Neural crest cell (in vitro differentiated cells): ENCODE results near the gene WDR59. TPM values are rescaled to one million over a fixed set of nuclear protein-coding genes. Genes with fewer than 3 reads are reported as not detected.
A peak's percentile ranks its signal among the peaks of the same experiment; 100 is the strongest.

Experiments
- DNase-seq: peaks from one replicate; pipeline ENCODE4 v3.0.0; 2021; ENCODE audit warnings: low read depth, mixed read lengths, low spot score
- H3K27ac Mint-ChIP-seq: one replicate; pipeline ENCODE4 v1.8.0; 2021; ENCODE audit warnings: mild to moderate bottlenecking, mixed read lengths; ENCODE audit not compliant: unreplicated experiment
- H3K27me3 Mint-ChIP-seq: 2 replicates; pipeline ENCODE4 v1.8.0; 2021; ENCODE audit warnings: low read depth, mild to moderate bottlenecking, mixed read lengths
- H3K36me3 Mint-ChIP-seq: 2 replicates; pipeline ENCODE4 v1.8.0; 2021; ENCODE audit warnings: low read depth, mild to moderate bottlenecking, mixed read lengths
- H3K4me1 Mint-ChIP-seq: 2 replicates; pipeline ENCODE4 v1.8.0; 2021; ENCODE audit warnings: mixed read lengths
- H3K4me3 Mint-ChIP-seq: one replicate; pipeline ENCODE4 v1.8.0; 2021; ENCODE audit warnings: mild to moderate bottlenecking, mixed read lengths
- H3K9me3 Mint-ChIP-seq: 2 replicates; pipeline ENCODE4 v1.8.0; 2021; ENCODE audit warnings: mixed read lengths
- total RNA-seq: library from RNA; stranded (reverse); gene quantifications from 2 replicates; pipeline ENCODE4 v1.2.1, GENCODE V29; 2021
- TF ChIP-seq, protein P1 (sequence below): fragments of 200-600 bp; sonication (generic); conservative IDR thresholded peaks from 2 replicates; pipeline ENCODE4 v1.5.0; 2021; ENCODE audit warnings: antibody characterized with exemption, mild to moderate bottlenecking

Gene WDR59
- total RNA-seq, 1 donor from 2014 or later: 85.3 TPM

DNA sequence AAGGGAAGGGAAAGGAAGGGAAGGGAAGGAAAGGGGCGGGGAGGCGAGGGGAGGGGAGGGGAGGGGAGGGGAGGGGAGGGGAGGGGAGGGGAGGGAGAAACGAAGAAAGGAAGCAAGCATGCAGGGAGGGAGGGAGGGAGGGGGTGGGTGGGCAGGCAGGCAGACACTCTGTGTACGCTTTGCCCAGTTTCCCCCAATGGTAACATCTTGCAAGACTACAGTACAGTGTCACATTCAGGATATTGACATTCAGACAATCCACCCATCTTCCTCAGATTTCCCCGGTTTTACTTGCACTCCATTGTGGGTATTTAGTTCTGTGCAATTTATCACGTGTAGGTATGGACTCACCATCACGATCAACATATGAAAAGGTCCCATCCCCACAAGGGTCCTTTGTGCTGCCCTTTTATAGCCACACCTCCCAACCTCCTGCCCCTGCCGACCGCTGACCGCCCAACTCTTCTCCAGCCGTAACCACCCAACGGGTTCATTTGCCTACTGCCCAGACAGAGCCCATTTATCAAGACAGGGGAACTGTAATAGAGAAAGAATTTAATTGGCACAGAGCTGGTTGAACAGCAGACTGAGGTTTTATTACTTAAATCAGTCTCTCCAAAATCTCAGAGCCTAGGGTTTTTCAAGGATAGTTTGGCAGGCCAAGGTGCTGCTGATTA is 118.9 kb downstream of the WDR59 start:
- H3K27ac Mint-ChIP-seq: peak overlapping the region; percentile 4
- H3K27me3 Mint-ChIP-seq: no peaks in the 10 kb centered on the region
- DNase-seq: peak; percentile 28
- peaks cover 35% of the 10 kb centered on the region for H3K4me1 Mint-ChIP-seq
- H3K9me3 Mint-ChIP-seq: no peaks in the 10 kb centered on the region
- H3K36me3 Mint-ChIP-seq: peaks cover 2% of the 10 kb centered on the region
- TF ChIP-seq, protein P1, sequence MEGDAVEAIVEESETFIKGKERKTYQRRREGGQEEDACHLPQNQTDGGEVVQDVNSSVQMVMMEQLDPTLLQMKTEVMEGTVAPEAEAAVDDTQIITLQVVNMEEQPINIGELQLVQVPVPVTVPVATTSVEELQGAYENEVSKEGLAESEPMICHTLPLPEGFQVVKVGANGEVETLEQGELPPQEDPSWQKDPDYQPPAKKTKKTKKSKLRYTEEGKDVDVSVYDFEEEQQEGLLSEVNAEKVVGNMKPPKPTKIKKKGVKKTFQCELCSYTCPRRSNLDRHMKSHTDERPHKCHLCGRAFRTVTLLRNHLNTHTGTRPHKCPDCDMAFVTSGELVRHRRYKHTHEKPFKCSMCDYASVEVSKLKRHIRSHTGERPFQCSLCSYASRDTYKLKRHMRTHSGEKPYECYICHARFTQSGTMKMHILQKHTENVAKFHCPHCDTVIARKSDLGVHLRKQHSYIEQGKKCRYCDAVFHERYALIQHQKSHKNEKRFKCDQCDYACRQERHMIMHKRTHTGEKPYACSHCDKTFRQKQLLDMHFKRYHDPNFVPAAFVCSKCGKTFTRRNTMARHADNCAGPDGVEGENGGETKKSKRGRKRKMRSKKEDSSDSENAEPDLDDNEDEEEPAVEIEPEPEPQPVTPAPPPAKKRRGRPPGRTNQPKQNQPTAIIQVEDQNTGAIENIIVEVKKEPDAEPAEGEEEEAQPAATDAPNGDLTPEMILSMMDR: no peak
- peak overlapping the region; percentile 25 for H3K4me3 Mint-ChIP-seq

DNA sequence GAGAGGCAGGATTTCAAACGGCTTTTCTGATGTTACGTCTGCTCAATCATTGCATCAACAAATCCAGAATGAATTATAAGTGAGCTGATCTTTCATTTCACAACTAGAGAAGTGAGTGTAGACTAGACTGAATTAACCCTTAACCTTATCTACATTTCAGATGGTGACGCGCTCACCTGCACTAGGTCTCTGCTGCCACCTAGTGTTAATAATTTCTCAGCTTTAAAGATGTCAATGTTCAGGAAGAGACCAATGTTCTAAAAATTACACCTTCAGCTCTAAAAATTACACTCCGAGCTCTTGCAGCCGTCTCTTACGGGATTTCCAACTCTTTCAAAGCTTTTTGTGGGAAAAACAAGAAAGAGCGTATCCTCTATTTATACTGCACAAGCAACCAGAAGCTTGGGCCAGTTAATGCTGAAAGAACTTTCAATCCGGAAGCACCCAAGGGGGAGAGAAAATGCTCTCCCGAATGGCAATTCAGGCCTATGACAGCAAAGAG is 122.1 kb downstream of the WDR59 start:
- no peaks in the 10 kb centered on the region for H3K27me3 Mint-ChIP-seq
- H3K4me1 Mint-ChIP-seq: peaks cover 18% of the 10 kb centered on the region
- H3K9me3 Mint-ChIP-seq: no peaks in the 10 kb centered on the region
- DNase-seq: no peak
- H3K36me3 Mint-ChIP-seq: no peaks in the 10 kb centered on the region
- H3K27ac Mint-ChIP-seq: peak overlapping the region; percentile 16
- no peak overlapping the region for H3K4me3 Mint-ChIP-seq
- TF ChIP-seq, protein P1: peak; percentile 93

DNA sequence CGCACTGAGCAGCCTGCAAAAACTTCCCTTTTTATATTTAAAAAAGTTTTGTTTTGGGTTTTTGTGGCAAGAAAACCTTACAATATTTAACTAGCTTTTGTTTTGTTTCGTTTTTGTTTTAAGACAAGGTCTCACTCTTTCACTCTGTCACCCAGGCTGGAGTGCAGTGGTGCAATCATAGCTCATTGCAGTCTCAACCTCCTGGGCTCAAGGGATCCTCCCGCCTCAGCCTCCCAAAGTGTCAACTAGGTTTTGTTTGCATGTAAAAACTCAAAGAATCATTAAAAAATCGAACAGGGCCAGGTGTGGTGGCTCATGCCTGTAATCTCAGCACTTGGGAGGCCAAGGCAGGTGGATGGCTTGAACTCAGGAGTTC is 132.4 kb downstream of the WDR59 start:
- H3K27ac Mint-ChIP-seq: no peak overlapping the region
- TF ChIP-seq, protein P1: no peak
- no peak overlapping the region for H3K4me3 Mint-ChIP-seq
- no peaks in the 10 kb centered on the region for H3K27me3 Mint-ChIP-seq
- no peaks in the 10 kb centered on the region for H3K36me3 Mint-ChIP-seq
- no peaks in the 10 kb centered on the region for H3K9me3 Mint-ChIP-seq
- no peak for DNase-seq
- no peaks in the 10 kb centered on the region for H3K4me1 Mint-ChIP-seq

DNA sequence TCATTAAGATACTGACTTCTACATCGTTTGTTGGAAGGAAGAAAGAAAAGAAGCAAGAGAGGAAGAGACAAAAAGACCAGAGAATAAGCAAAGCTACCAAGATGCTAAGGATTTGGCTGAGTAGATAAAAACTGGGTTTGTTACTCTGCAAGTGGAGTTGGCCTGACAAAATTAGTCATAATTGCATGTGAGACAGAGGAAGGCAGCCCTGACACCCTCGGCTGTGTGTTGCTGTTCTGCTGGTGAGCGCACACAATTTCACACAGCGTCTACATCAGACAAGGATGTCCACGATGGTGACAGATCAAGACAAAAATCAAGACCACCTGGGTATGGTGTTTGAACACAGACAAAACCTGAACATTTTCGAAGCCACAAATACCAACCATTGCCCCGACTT is 134.9 kb downstream of the WDR59 start:
- Mint-ChIP-seq H3K9me3 (no peaks in the 10 kb centered on the region), H3K27me3 (no peaks in the 10 kb centered on the region), H3K36me3 (no peaks in the 10 kb centered on the region), H3K4me3 (no peak overlapping the region), H3K4me1 (no peaks in the 10 kb centered on the region), H3K27ac (no peak overlapping the region)
- TF ChIP-seq, protein P1: no peak
- no peak for DNase-seq

DNA sequence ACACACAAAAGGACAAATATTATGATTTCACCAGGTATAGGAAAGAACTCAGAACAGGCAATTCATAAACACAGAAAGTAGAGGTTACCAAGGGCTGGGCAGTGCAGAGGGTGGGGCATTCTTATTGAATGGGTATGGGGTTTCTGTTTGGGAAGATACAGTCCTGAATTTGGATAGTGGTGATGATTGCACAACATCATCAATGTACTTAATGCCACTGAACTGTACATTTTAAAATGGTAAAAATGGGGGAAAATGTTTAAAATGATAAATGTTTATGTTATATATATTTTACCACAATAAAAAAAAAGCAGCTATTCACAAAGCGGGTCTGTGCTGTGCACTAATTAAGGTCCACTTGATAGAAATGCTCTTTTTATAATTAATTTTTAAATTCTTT is 137.7 kb downstream of the WDR59 start:
- Mint-ChIP-seq H3K27me3 (no peaks in the 10 kb centered on the region), H3K36me3 (no peaks in the 10 kb centered on the region), H3K4me3 (no peak overlapping the region), H3K4me1 (no peaks in the 10 kb centered on the region), H3K9me3 (no peaks in the 10 kb centered on the region), H3K27ac (no peak overlapping the region)
- DNase-seq: no peak
- TF ChIP-seq, protein P1: no peak
